Adrenal gland (tissue), 5 donors: ENCODE data around the gene GALNT1.

Source experiments
- CTCF ChIP-seq, 6 experiments: fragments of 450-650 bp in 4 of 6; fragments of 200-600 bp in 2 of 6; sonication (generic) in 1 of 6; IDR thresholded peaks; 1 replicate in 5 of 6; 2 replicates in 1 of 6; pipeline versions ENCODE4 v1.5.1 to v1.8.0; 2016 to 2021; ENCODE audit warnings: antibody characterized with exemption in 6 of 6, mild to moderate bottlenecking in 2 of 6, moderate library complexity in 1 of 6
- POLR2A ChIP-seq, 2 donors: fragments of 450-650 bp; IDR thresholded peaks; one replicate each; pipeline ENCODE4 v1.6.1; 2017; ENCODE audit warnings: antibody characterized with exemption in 2 of 2, mild to moderate bottlenecking in 2 of 2, moderate library complexity in 1 of 2
- donor health status: DM: no; HTN: no; CAD: no.

DNA sequence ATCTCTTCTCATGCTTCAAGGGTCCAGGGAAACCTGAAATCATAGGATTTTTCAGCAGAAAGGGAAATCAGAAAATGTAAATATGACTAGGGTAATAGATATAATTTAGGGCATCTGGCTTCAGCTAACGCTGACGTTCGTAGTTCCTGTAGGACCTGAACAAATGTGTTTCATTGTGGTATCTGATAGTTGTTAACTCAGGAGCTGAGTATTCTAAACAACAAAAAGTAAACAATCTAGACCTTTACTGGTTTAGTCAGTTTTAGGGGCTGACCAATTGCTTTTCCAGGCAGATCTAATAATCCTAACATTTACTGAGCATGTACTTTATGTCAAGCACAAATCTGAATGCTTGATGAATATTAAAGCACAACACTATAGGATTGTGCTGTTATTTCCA, 114.8 kb downstream of the GALNT1 start:
- TF ChIP-seq POLR2A (IDR thresholded peaks at IDR 0.05) (no peak), CTCF (IDR thresholded peaks at IDR 0.05) (no peak)
